CD14-positive monocyte (primary cell): ENCODE data around the gene TPK1. TPM values are rescaled to one million over a fixed set of nuclear protein-coding genes. Genes with fewer than 3 reads are reported as not detected.

ENCODE experiments used
- DNase-seq, 3 donors: peaks; one replicate each; pipeline ENCODE4 v3.0.0-alpha.2; 2011 to 2022
- H2AFZ ChIP-seq: 2 replicates; pipeline ENCODE4 v1.6.0; 2012; ENCODE audit warnings: mild to moderate bottlenecking, low read depth, low read length, inconsistent platforms; ENCODE audit not compliant: insufficient read depth, poor library complexity, severe bottlenecking
- H3K27ac ChIP-seq, 2 donors: 1 replicate in 1 of 2; 2 replicates in 1 of 2; pipeline ENCODE4 v1.5.1; 2012 to 2013; ENCODE audit warnings: low read length in 2 of 2, control low read depth in 1 of 2, inconsistent platforms in 1 of 2, low read depth in 1 of 2, mild to moderate bottlenecking in 1 of 2
- H3K27me3 ChIP-seq, 2 donors: one replicate each; pipeline versions ENCODE4 v1.6.0 to v1.6.1; 2011 to 2013; ENCODE audit warnings: low read length in 2 of 2; ENCODE audit not compliant: control insufficient read depth in 2 of 2, insufficient read depth in 2 of 2
- H3K36me3 ChIP-seq, 2 donors: replicated peaks in 1 of 2; 1 replicate in 1 of 2; 2 replicates in 1 of 2; pipeline versions ENCODE4 v1.5.1 to v1.6.1; 2012 to 2013; ENCODE audit warnings: low read length in 2 of 2, control low read depth in 1 of 2, inconsistent platforms in 1 of 2, mild to moderate bottlenecking in 1 of 2; ENCODE audit not compliant: insufficient read depth in 2 of 2, control insufficient read depth in 1 of 2
- H3K4me1 ChIP-seq, 2 donors: 1 replicate in 1 of 2; 2 replicates in 1 of 2; pipeline versions ENCODE4 v1.5.1 to v1.6.1; 2012 to 2013; ENCODE audit warnings: low read length in 2 of 2, control low read depth in 1 of 2, inconsistent platforms in 1 of 2, mild to moderate bottlenecking in 1 of 2, moderate library complexity in 1 of 2; ENCODE audit not compliant: insufficient read depth in 2 of 2, control insufficient read depth in 1 of 2
- H3K4me2 ChIP-seq: replicated peaks from 2 replicates; pipeline ENCODE3; 2012; ENCODE audit warnings: low read length, moderate library complexity, mild to moderate bottlenecking; ENCODE audit not compliant: poor library complexity, severe bottlenecking; ENCODE audit errors: extremely low read depth
- H3K4me3 ChIP-seq, 3 experiments: fragments of 200-600 bp in 1 of 3; sonication (generic) in 1 of 3; replicated peaks in 1 of 3; 1 replicate in 2 of 3; 2 replicates in 1 of 3; pipeline ENCODE4 v1.5.1; 2011 to 2013; ENCODE audit warnings: low read length in 3 of 3, mild to moderate bottlenecking in 3 of 3, control low read depth in 2 of 3, low read depth in 2 of 3, inconsistent platforms in 1 of 3, moderate library complexity in 1 of 3
- H3K79me2 ChIP-seq: 2 replicates; pipeline ENCODE4 v1.6.0; 2012; ENCODE audit warnings: mild to moderate bottlenecking, control low read depth, inconsistent platforms, low read length, moderate library complexity; ENCODE audit not compliant: insufficient read depth
- H3K9ac ChIP-seq: 2 replicates; pipeline ENCODE4 v1.6.0; 2017; ENCODE audit warnings: low read length, mild to moderate bottlenecking; ENCODE audit not compliant: insufficient read depth, poor library complexity, severe bottlenecking
- H3K9me3 ChIP-seq, 2 donors: replicated peaks in 1 of 2; 1 replicate in 1 of 2; 2 replicates in 1 of 2; pipeline versions ENCODE4 v1.5.1 to v1.6.1; 2012 to 2013; ENCODE audit warnings: low read length in 2 of 2, control low read depth in 1 of 2; ENCODE audit not compliant: control insufficient read depth in 1 of 2, insufficient read depth in 1 of 2
- H4K20me1 ChIP-seq: 2 replicates; pipeline ENCODE4 v1.6.0; 2012; ENCODE audit warnings: mild to moderate bottlenecking, low read length, control low read depth, moderate library complexity; ENCODE audit not compliant: insufficient read depth
- H3K27ac Mint-ChIP-seq, 7 donors: one replicate each; pipeline ENCODE4 v1.8.0; 2020; ENCODE audit warnings: mild to moderate bottlenecking in 7 of 7, mixed read lengths in 7 of 7, moderate library complexity in 6 of 7, inconsistent platforms in 2 of 7
- H3K27me3 Mint-ChIP-seq, 3 donors: one replicate each; pipeline ENCODE4 v1.8.0; 2021 to 2022; ENCODE audit warnings: low read depth in 3 of 3, mild to moderate bottlenecking in 3 of 3, mixed read lengths in 3 of 3, moderate library complexity in 3 of 3, inconsistent platforms in 1 of 3
- H3K36me3 Mint-ChIP-seq, 2 donors: one replicate each; pipeline ENCODE4 v1.8.0; 2020; ENCODE audit warnings: mixed read lengths in 2 of 2, inconsistent platforms in 1 of 2, mild to moderate bottlenecking in 1 of 2
- H3K4me1 Mint-ChIP-seq: one replicate; pipeline ENCODE4 v1.8.0; 2020; ENCODE audit warnings: mild to moderate bottlenecking, mixed read lengths
- H3K4me3 Mint-ChIP-seq, 2 donors: one replicate each; pipeline ENCODE4 v1.8.0; 2020; ENCODE audit warnings: mild to moderate bottlenecking in 2 of 2, mixed read lengths in 2 of 2, moderate library complexity in 1 of 2
- H3K9me3 Mint-ChIP-seq, 7 donors: one replicate each; pipeline ENCODE4 v1.8.0; 2020 to 2022; ENCODE audit warnings: mixed read lengths in 7 of 7, mild to moderate bottlenecking in 6 of 7, moderate library complexity in 6 of 7, inconsistent platforms in 2 of 7
- WGBS: methylation state at CpG from one replicate; pipeline ENCODE4 v1.1.5; 2013; ENCODE audit warnings: missing lambda C conversion rate; ENCODE audit not compliant: insufficient coverage; 5-methylcytosine and 5-hydroxymethylcytosine counted together
- intact Hi-C, 2 donors: fragments of 100-400 bp; cut with micrococcal nuclease; formaldehyde crosslinking; loops; one replicate each; pipeline versions ENCODE4 v1.15.0 to v1.15.1; 2023
- polyA plus RNA-seq, 3 donors: library from polyadenylated mRNA; depleted of rRNA in 1 of 3; unstranded in 2 of 3; stranded (reverse) in 1 of 3; fragments of 300-500 nt in 2 of 3; fragments of >200 nt in 1 of 3; fragmentation: Illumina TruSeq in 2 of 3; gene quantifications; 1 replicate in 2 of 3; 2 replicates in 1 of 3; pipeline ENCODE4 v1.2.3, GENCODE V29; 2012 to 2021
- TF ChIP-seq, protein P1 (sequence below): fragments of 200-600 bp; IDR thresholded peaks from one replicate; pipeline ENCODE4 v1.8.0; 2022; ENCODE audit warnings: antibody characterized with exemption, mild to moderate bottlenecking

Gene TPK1
- polyA plus RNA-seq, 3 donors = 18.9 to 33.8 (median 33.1) TPM

DNA sequence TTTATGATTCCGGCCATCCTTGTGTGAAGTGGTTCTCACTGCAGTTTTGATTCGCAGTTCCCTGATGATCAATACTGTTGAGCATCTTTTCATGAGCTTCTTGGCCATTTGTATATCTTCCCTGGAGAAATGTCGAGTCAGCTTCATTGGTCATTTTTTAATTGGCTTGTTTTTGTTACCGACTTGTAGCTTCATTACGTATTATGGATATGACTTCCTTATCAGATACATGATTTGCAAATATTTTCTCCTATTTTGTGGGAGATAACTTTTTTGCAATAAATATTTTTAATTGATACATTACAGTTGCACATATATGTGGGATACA is 27.4 kb upstream of the TPK1 start:
- H3K27me3 Mint-ChIP-seq = peaks cover 0 to 2% (median 0%) of the 10 kb centered on the region in 3 donors
- Histone ChIP-seq H2AFZ (no peak overlapping the region), H3K4me3 (no peak overlapping the region), H3K36me3 (no peaks in the 10 kb centered on the region), H3K4me2 (no peak overlapping the region), H4K20me1 (no peaks in the 10 kb centered on the region), H3K27ac (no peak overlapping the region), H3K4me1 (no peaks in the 10 kb centered on the region), H3K9ac (no peak overlapping the region), H3K79me2 (no peaks in the 10 kb centered on the region), H3K9me3 (no peaks in the 10 kb centered on the region), H3K27me3 (no peaks in the 10 kb centered on the region)
- H3K9me3 Mint-ChIP-seq = peaks cover 0 to 3% (median 0%) of the 10 kb centered on the region in 7 donors
- 94% methylated on average over 2 of the region's 5 CpGs for WGBS
- H3K4me1 Mint-ChIP-seq = no peaks in the 10 kb centered on the region
- no peak for DNase-seq
- no peak overlapping the region for H3K4me3 Mint-ChIP-seq
- H3K36me3 Mint-ChIP-seq = no peaks in the 10 kb centered on the region
- intact Hi-C loops = no loop called here
- H3K27ac Mint-ChIP-seq = no peak overlapping the region
- TF ChIP-seq, protein P1, sequence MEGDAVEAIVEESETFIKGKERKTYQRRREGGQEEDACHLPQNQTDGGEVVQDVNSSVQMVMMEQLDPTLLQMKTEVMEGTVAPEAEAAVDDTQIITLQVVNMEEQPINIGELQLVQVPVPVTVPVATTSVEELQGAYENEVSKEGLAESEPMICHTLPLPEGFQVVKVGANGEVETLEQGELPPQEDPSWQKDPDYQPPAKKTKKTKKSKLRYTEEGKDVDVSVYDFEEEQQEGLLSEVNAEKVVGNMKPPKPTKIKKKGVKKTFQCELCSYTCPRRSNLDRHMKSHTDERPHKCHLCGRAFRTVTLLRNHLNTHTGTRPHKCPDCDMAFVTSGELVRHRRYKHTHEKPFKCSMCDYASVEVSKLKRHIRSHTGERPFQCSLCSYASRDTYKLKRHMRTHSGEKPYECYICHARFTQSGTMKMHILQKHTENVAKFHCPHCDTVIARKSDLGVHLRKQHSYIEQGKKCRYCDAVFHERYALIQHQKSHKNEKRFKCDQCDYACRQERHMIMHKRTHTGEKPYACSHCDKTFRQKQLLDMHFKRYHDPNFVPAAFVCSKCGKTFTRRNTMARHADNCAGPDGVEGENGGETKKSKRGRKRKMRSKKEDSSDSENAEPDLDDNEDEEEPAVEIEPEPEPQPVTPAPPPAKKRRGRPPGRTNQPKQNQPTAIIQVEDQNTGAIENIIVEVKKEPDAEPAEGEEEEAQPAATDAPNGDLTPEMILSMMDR = no peak

DNA sequence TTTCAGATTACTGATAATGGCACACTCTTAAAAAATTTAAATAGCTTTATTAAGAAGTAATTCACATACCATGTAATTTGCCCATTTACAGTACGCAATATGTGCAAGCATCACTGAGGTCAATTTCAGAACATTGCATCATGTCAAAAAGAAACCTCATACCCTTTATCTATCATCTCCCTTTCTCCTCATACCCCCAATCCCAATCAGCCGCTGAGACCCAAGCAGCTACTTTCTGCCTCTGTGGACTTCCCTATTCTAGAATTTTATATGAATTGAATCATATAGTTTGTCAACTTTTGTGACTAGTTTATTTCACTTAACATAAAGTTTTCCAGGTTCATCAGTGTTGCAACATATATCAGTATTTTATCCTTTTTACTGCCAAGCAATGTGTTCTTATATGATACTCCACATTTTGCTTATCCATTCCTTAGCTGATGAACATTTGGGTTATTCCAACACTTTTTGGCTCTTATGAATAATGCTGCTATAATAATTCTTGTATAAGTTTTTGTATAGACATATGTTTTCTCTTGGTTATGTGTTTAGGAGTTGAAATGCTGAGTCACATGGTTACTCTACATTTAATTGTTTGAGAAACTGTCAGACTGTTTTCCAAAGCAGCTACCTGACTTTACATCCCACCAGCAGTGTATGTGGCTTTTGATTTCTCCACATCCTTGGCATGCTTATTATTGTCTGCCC is 26.9 kb upstream of the TPK1 start:
- no peaks in the 10 kb centered on the region for H3K36me3 Mint-ChIP-seq
- no peak for DNase-seq
- Histone ChIP-seq H4K20me1 (no peaks in the 10 kb centered on the region), H3K4me1 (no peaks in the 10 kb centered on the region), H3K9me3 (no peaks in the 10 kb centered on the region), H3K9ac (no peak overlapping the region), H3K4me3 (no peak overlapping the region), H3K79me2 (no peaks in the 10 kb centered on the region), H3K27me3 (no peaks in the 10 kb centered on the region), H3K27ac (no peak overlapping the region), H3K4me2 (no peak overlapping the region), H3K36me3 (no peaks in the 10 kb centered on the region), H2AFZ (no peak overlapping the region)
- H3K4me3 Mint-ChIP-seq = no peak overlapping the region
- peaks cover 0 to 3% (median 0%) of the 10 kb centered on the region in 7 donors for H3K9me3 Mint-ChIP-seq
- H3K4me1 Mint-ChIP-seq = no peaks in the 10 kb centered on the region
- H3K27me3 Mint-ChIP-seq = peaks cover 0 to 2% (median 0%) of the 10 kb centered on the region in 3 donors
- intact Hi-C loops = no loop called here
- TF ChIP-seq, protein P1 = no peak
- no peak overlapping the region for H3K27ac Mint-ChIP-seq
- 100% methylated on average over 1 of the region's 2 CpGs for WGBS
